KMS-11 (cell line): Measurements from ENCODE around the gene LBH.

ENCODE experiments used
- H2AFZ ChIP-seq: fragments of 200-600 bp; sonication (generic); 2 replicates; pipeline ENCODE4 v1.6.1; 2016; ENCODE audit warnings: antibody characterized with exemption, mixed run types, low read depth
- H3K27ac ChIP-seq: fragments of 200-600 bp; sonication (generic); 2 replicates; pipeline ENCODE4 v1.6.1; 2016; ENCODE audit warnings: mild to moderate bottlenecking, mixed run types
- H3K27me3 ChIP-seq: fragments of 200-600 bp; sonication (generic); 2 replicates; pipeline ENCODE4 v1.6.1; 2017; ENCODE audit warnings: mild to moderate bottlenecking, low read depth, mixed run types, moderate library complexity; ENCODE audit not compliant: insufficient read depth
- H3K36me3 ChIP-seq: fragments of 200-600 bp; sonication (generic); 2 replicates; pipeline ENCODE4 v1.6.1; 2017; ENCODE audit warnings: mild to moderate bottlenecking, mixed run types; ENCODE audit not compliant: insufficient read depth
- H3K4me1 ChIP-seq: fragments of 200-600 bp; sonication (generic); 2 replicates; pipeline ENCODE4 v1.6.1; 2016; ENCODE audit warnings: mild to moderate bottlenecking, low read depth, mixed run types; ENCODE audit not compliant: poor library complexity, severe bottlenecking
- H3K4me2 ChIP-seq: fragments of 200-600 bp; sonication (generic); 2 replicates; pipeline ENCODE4 v1.7.0; 2016; ENCODE audit warnings: mild to moderate bottlenecking, mixed run types
- H3K4me3 ChIP-seq: fragments of 200-600 bp; sonication (generic); IDR thresholded peaks from 2 replicates; pipeline ENCODE4 v1.6.1; 2017; ENCODE audit warnings: low read depth, low read length, mixed read lengths; ENCODE audit not compliant: insufficient read depth
- H3K79me2 ChIP-seq: fragments of 200-600 bp; sonication (generic); 2 replicates; pipeline ENCODE4 v1.6.1; 2016; ENCODE audit warnings: low read depth, mixed run types; ENCODE audit not compliant: insufficient read depth
- H3K9ac ChIP-seq: fragments of 200-600 bp; sonication (generic); 2 replicates; pipeline ENCODE4 v1.6.1; 2016; ENCODE audit warnings: mild to moderate bottlenecking, mixed run types
- H4K20me1 ChIP-seq: fragments of 200-600 bp; sonication (generic); 2 replicates; pipeline ENCODE4 v1.6.1; 2016; ENCODE audit warnings: mild to moderate bottlenecking, mixed run types; ENCODE audit not compliant: insufficient read depth
- TF ChIP-seq, protein P1 (sequence below): fragments of 200-600 bp; sonication (generic); conservative IDR thresholded peaks from 2 replicates; pipeline ENCODE4 v1.6.1; 2017; ENCODE audit warnings: low read depth, mild to moderate bottlenecking, antibody characterized with exemption, low read length, moderate library complexity, mixed read lengths

LBH gene

DNA sequence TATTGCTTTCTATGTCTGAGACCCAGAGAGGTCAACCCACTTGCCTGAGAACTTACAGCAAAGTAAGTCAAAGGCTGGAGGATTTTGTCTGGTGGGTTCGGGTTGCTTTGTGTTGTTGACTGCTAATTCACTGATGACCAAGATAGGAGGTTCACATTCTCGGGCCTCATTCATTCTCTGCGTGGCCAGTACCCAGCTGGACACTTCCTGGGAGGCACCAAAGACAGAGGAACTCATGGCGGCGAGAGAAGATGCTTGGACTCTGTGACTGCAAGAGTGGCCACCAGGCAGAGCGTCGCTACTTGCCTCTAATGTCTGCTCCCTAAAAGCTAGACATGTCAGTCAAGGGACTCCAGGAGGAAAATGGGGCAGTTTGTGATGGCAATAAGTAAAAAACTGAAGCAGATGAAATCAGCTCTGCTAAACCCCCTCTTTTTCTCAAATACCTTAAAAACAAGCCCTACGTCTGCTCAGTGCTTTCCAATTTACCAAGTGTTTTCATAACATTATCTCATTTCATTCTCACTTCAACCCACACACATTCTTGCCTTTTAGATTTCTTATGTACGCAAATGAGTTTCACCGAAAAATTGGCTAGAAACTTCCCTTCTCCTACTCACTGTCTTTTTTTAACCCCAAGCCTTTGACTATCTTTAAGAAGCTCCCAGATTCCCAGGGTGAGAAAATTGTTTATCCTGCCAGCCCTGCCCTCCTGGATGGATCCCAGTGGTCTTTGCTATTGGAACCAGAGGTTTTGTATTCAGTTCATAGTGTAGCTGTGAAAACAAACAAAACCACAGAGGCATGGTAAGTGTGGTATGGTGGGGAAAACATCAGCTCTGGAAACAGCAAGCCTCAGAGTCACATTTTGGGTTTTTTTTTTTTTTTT lies 4.9 kb upstream of the LBH start:
- H3K9ac ChIP-seq: no peak overlapping the region
- peak overlapping the region; percentile 95; the same call in 1 of the 2 replicates for H3K4me2 ChIP-seq
- H3K4me1 ChIP-seq: peaks cover 30% of the 10 kb centered on the region
- no peak overlapping the region for H3K4me3 ChIP-seq
- no peaks in the 10 kb centered on the region for H3K79me2 ChIP-seq
- no peak overlapping the region; the same call in 1 of the 2 replicates for H3K27ac ChIP-seq
- no peaks in the 10 kb centered on the region for H3K27me3 ChIP-seq
- H3K36me3 ChIP-seq: no peaks in the 10 kb centered on the region
- H2AFZ ChIP-seq: peak overlapping the region; percentile 84; the same call in 1 of the 2 replicates
- H4K20me1 ChIP-seq: no peaks in the 10 kb centered on the region
- TF ChIP-seq, protein P1, sequence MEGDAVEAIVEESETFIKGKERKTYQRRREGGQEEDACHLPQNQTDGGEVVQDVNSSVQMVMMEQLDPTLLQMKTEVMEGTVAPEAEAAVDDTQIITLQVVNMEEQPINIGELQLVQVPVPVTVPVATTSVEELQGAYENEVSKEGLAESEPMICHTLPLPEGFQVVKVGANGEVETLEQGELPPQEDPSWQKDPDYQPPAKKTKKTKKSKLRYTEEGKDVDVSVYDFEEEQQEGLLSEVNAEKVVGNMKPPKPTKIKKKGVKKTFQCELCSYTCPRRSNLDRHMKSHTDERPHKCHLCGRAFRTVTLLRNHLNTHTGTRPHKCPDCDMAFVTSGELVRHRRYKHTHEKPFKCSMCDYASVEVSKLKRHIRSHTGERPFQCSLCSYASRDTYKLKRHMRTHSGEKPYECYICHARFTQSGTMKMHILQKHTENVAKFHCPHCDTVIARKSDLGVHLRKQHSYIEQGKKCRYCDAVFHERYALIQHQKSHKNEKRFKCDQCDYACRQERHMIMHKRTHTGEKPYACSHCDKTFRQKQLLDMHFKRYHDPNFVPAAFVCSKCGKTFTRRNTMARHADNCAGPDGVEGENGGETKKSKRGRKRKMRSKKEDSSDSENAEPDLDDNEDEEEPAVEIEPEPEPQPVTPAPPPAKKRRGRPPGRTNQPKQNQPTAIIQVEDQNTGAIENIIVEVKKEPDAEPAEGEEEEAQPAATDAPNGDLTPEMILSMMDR: no peak

DNA sequence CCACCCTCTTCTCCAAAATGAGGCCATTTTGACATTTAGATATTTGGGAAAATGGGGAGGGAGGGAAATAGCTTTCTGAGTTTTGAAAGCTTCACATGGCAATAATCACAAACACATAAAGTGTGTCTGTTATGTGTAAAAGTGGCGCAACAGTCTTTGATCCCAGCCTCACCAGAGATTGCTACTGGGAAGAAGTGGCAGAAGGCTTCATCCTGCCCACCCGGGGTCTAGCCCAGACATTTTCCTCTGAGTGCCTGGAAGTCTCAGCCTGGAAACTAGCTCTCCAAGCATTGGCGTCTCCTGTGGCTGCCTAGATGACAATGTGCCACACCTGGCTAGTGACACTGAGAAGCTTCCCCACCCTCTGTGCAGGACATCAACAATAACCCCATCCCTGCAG lies 1.7 kb upstream of the LBH start:
- Histone ChIP-seq H2AFZ (no peak overlapping the region), H4K20me1 (no peaks in the 10 kb centered on the region), H3K4me3 (no peak overlapping the region), H3K27ac (no peak overlapping the region), H3K79me2 (peaks cover 21% of the 10 kb centered on the region), H3K27me3 (no peaks in the 10 kb centered on the region), H3K4me2 (no peak overlapping the region), H3K4me1 (peaks cover 33% of the 10 kb centered on the region), H3K9ac (no peak overlapping the region), H3K36me3 (no peaks in the 10 kb centered on the region)
- TF ChIP-seq, protein P1: no peak

DNA sequence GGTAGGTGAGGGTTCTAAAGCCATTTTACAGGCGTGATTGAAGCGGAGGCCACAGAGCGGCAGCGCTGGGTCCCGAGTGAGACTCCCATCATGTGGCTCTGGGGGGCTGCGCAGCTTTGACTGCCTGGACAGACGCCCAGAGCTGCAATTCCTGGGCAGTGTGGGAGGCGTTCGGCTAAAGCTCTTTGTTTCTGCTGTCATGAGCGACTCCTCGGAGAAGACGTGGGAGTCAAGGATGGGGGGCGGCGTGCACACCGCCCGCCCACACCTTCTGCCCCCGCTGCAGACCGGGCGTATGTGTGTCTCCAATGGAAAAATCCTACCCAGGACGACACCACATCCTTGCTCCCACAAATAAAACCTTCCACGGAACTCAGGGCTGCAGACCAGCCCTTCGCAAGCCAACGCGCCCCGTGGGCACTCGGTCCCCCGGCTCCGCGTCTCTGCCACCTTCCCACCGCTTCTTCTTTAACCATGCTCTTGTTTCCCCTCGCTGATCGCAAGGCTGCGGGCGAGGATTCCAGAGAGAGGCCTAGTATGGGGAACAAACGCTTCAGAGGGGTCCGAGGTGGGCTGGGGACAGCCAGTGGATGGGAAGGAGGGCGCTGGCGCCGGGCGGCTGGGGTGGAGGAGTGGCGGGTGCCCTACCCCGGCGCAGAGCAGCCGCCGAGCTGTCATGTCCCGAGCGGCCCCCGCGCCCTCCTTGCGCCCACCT lies 680 bp upstream of the LBH start:
- H3K27me3 ChIP-seq: no peaks in the 10 kb centered on the region

DNA sequence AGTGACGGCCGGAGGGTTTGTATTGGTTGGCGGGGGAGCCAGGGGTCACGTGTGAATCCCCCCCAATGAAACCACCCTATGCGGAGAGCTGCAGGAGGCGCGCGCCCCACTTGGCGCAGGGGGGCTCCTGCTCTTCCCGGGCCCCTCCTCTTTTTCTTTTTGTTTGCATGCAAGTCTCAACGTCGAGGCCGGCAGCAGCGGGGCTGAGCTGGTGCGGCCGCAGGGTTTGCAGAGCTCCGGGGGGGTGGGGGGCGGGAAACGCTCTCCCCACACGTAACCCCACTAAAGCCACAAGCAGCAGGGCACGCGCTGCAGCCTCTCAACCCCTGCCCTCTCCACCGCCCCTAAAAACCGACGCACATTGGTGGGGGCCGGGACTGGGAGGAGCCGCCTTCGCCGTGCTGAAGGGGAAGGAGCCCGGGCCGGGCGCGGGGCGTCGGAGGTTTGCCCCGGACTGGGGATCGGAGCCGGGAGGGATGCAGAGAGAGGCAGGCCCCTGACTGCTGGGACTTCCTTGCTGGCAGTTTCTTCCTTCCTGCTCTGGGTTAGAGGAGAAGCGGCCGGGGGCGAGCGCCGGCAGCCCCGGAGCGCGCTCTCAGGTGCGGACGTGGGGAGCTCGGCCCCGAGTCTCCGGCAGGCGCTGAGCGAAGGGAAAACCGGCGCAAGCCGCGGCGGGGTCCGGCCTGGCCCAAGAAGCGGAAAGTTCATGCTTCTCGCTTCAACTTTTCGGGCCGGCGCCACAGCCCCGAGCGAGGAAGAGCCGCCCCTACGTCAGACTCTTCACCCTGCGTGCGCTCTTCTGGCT lies 864 bp downstream of the LBH start:
- Histone ChIP-seq H3K27me3 (no peaks in the 10 kb centered on the region), H3K79me2 (peaks cover 25% of the 10 kb centered on the region), H2AFZ (peak overlapping the region; percentile 98), H3K27ac (peak overlapping the region; percentile 77), H3K4me1 (peaks cover 36% of the 10 kb centered on the region), H3K36me3 (no peaks in the 10 kb centered on the region), H3K9ac (peak overlapping the region; percentile 91), H4K20me1 (no peaks in the 10 kb centered on the region), H3K4me2 (peak overlapping the region; percentile 73), H3K4me3 (peak overlapping the region; percentile 88)
- TF ChIP-seq, protein P1: no peak

More for the DNA sequence above, 680 bp upstream of the LBH start:
- Histone ChIP-seq H2AFZ (peak overlapping the region; percentile 98), H3K4me3 (no peak overlapping the region), H3K9ac (peak overlapping the region; percentile 91), H3K79me2 (peaks cover 25% of the 10 kb centered on the region), H3K4me1 (peaks cover 33% of the 10 kb centered on the region), H3K36me3 (no peaks in the 10 kb centered on the region), H3K27ac (no peak overlapping the region), H3K4me2 (peak overlapping the region; percentile 67), H4K20me1 (no peaks in the 10 kb centered on the region)
- TF ChIP-seq, protein P1: no peak
